Glutamatergic neuron (in vitro differentiated cells): ENCODE data around the gene CELF5. TPM values are rescaled to one million over a fixed set of nuclear protein-coding genes. Genes with fewer than 3 reads are reported as not detected.

ENCODE experiments used
- DNase-seq: peaks from one replicate; pipeline ENCODE4 v3.0.0; 2022
- H3K27ac Mint-ChIP-seq: one replicate; pipeline ENCODE4 v1.8.0; 2020; ENCODE audit warnings: mild to moderate bottlenecking, mixed read lengths, inconsistent platforms; ENCODE audit not compliant: unreplicated experiment
- H3K27me3 Mint-ChIP-seq: one replicate; pipeline ENCODE4 v1.8.0; 2020; ENCODE audit warnings: mild to moderate bottlenecking, moderate library complexity, mixed read lengths, inconsistent platforms; ENCODE audit not compliant: unreplicated experiment
- H3K36me3 Mint-ChIP-seq: one replicate; pipeline ENCODE4 v1.8.0; 2020; ENCODE audit warnings: mild to moderate bottlenecking, mixed read lengths, inconsistent platforms; ENCODE audit not compliant: unreplicated experiment
- H3K4me1 Mint-ChIP-seq: one replicate; pipeline ENCODE4 v1.8.0; 2020; ENCODE audit warnings: mild to moderate bottlenecking, low read depth, mixed read lengths, inconsistent platforms; ENCODE audit not compliant: unreplicated experiment
- H3K4me3 Mint-ChIP-seq: one replicate; pipeline ENCODE4 v1.8.0; 2020; ENCODE audit warnings: mild to moderate bottlenecking, mixed read lengths, inconsistent platforms; ENCODE audit not compliant: unreplicated experiment
- H3K9me3 Mint-ChIP-seq: one replicate; pipeline ENCODE4 v1.8.0; 2020; ENCODE audit warnings: mild to moderate bottlenecking, moderate library complexity, mixed read lengths, inconsistent platforms; ENCODE audit not compliant: unreplicated experiment
- total RNA-seq: library from RNA; stranded (reverse); fragmentation: NEBNext Ultra II Directional; extraction: Animal tissue kit (Norgen Biotek cat#: 25700); gene quantifications from one replicate; pipeline ENCODE4 v1.2.1, GENCODE V29; 2021; ENCODE audit not compliant: unreplicated experiment
- TF ChIP-seq, protein P1 (sequence below): fragments of 200-600 bp; sonication (generic); IDR thresholded peaks from one replicate; pipeline ENCODE4 v1.5.0; 2021; ENCODE audit not compliant: partially characterized antibody, unreplicated experiment

Gene CELF5
- total RNA-seq, 1 donor from 2014 or later, result 12.5 TPM

DNA sequence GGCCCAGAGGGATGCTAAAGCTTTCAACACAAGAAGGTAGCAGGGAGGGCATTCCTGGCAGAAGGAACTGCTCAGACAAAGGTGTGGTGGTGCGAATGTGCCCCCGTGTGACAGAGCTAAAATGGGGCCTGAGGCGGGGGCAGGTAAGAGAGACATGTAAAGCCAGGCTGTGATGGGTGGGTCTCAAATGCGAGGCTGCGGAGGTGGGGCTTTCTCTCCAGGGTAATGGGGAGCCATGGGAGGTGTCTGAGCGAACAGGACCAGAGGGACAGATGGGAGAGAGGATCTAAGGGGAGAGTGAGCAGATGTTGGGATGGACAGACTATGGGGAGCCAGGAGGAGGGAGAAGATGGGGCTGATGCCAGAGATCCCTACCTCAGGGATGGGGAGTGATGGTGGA is 97.2 kb downstream of the CELF5 start:
- Mint-ChIP-seq H3K27ac (no peak overlapping the region), H3K27me3 (peaks cover 20% of the 10 kb centered on the region), H3K9me3 (no peaks in the 10 kb centered on the region), H3K36me3 (no peaks in the 10 kb centered on the region), H3K4me3 (no peak overlapping the region), H3K4me1 (no peaks in the 10 kb centered on the region)
- no peak for DNase-seq
- TF ChIP-seq, protein P1, sequence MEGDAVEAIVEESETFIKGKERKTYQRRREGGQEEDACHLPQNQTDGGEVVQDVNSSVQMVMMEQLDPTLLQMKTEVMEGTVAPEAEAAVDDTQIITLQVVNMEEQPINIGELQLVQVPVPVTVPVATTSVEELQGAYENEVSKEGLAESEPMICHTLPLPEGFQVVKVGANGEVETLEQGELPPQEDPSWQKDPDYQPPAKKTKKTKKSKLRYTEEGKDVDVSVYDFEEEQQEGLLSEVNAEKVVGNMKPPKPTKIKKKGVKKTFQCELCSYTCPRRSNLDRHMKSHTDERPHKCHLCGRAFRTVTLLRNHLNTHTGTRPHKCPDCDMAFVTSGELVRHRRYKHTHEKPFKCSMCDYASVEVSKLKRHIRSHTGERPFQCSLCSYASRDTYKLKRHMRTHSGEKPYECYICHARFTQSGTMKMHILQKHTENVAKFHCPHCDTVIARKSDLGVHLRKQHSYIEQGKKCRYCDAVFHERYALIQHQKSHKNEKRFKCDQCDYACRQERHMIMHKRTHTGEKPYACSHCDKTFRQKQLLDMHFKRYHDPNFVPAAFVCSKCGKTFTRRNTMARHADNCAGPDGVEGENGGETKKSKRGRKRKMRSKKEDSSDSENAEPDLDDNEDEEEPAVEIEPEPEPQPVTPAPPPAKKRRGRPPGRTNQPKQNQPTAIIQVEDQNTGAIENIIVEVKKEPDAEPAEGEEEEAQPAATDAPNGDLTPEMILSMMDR, result no peak

DNA sequence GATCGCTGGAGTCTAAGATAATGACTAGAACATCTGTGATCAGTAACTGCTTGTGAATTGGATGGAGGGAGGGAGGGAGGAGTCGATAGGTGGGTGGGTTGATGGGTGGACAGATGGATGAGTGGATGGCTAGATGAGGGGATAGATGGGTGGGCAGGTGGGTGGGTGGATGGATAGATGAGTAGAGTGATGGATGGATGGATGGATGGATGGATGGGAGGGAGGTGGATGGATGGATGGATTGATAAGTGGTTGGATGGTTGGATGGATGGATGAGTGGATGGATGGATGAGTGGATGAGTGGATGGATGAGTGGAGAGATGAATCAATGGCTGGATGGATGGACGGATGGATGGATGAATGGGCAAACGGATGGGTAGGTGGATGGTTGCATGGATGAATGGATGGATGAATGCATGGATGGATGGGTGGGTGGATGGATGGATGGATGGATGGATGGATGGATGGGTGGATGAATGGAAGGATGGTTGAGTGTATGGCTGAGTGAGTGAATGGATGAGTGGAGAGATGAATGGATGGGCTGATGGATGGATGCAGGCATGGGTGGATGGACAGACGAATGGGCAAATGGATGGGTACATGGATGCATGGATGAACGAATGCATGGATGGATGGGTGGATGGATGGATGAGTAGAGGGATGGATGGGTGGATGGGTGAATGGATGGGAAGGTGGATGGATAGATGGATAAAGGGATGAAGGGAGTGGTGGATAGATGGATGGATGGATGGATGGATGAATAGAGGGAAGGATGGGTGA is 97.9 kb downstream of the CELF5 start:
- TF ChIP-seq, protein P1, result no peak
- Mint-ChIP-seq H3K9me3 (no peaks in the 10 kb centered on the region), H3K27ac (no peak overlapping the region), H3K4me3 (no peak overlapping the region), H3K4me1 (no peaks in the 10 kb centered on the region), H3K27me3 (peaks cover 20% of the 10 kb centered on the region), H3K36me3 (no peaks in the 10 kb centered on the region)
- DNase-seq, result no peak

DNA sequence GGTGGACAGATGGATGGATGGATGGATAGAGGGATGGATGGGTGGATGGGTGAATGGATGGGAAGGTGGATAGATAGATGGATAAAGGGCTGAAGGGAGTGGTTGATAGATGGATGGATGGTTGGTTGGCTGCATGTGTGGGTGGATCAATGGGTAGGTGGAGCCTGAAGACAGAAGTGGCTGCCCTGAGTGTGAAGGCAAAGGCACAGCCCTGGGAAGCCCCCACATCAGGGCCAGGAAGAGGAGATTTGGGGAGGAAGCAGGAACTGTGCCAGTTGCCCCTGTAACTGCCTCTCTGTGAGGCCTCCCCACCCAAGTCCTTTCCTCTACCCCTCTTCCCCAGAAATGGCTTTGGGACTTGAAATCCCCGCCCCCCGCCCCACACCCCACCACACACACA is 98.6 kb downstream of the CELF5 start:
- TF ChIP-seq, protein P1, result no peak
- Mint-ChIP-seq H3K4me3 (no peak overlapping the region), H3K9me3 (no peaks in the 10 kb centered on the region), H3K27ac (no peak overlapping the region), H3K36me3 (no peaks in the 10 kb centered on the region), H3K4me1 (no peaks in the 10 kb centered on the region), H3K27me3 (peaks cover 20% of the 10 kb centered on the region)
- no peak for DNase-seq

DNA sequence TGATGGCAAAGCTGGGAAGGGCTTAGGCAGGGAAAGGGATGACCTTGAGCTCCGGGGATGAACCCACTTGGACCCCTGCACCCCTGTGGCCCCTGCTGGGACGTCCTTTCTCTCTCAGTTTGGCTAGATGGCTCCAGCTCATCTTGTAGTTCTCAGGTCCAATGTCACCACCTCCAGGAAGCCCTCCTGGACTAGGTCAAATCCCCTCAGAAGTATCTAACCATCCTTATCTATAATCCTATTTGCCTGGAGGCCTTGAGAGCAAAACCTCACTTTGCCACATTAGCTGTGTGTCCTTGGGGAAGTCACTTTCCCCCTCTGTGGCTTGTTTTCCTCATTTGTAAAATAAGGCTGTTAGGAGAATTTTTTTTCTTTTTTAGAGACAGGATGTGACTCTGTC is 99.2 kb downstream of the CELF5 start:
- Mint-ChIP-seq H3K4me3 (no peak overlapping the region), H3K27ac (no peak overlapping the region), H3K36me3 (no peaks in the 10 kb centered on the region), H3K27me3 (peaks cover 20% of the 10 kb centered on the region), H3K4me1 (no peaks in the 10 kb centered on the region), H3K9me3 (no peaks in the 10 kb centered on the region)
- TF ChIP-seq, protein P1, result no peak
- no peak for DNase-seq

DNA sequence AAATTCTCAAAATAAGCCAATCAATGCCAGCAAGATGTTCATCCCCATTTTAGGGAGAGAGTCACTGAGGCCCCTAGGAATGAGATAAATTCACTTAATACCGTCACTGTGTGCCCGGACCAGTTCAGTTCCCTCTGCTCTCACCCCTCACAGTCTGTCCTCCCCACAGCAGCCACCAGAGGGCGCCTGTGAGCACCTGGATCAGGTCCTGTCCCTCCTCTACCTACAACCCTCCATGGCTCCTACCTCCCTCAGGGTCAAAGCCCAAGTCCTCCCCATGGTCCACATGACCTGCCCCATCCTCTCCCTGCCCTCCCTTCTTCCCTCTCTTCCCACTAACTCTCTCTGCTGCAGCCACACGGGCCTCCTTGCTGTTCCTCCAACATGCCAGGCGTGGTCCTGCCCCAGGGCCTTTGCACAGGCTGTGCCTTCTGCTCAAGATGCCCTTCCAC is 100.0 kb downstream of the CELF5 start:
- TF ChIP-seq, protein P1, result peak; percentile 70
- H3K4me1 Mint-ChIP-seq, result no peaks in the 10 kb centered on the region
- peaks cover 20% of the 10 kb centered on the region for H3K27me3 Mint-ChIP-seq
- H3K9me3 Mint-ChIP-seq, result no peaks in the 10 kb centered on the region
- H3K36me3 Mint-ChIP-seq, result no peaks in the 10 kb centered on the region
- DNase-seq, result peak; percentile 63
- no peak overlapping the region for H3K27ac Mint-ChIP-seq
- no peak overlapping the region for H3K4me3 Mint-ChIP-seq
